Measurements from ENCODE around the gene KCNA10.

The KCNA10 gene

DNA sequence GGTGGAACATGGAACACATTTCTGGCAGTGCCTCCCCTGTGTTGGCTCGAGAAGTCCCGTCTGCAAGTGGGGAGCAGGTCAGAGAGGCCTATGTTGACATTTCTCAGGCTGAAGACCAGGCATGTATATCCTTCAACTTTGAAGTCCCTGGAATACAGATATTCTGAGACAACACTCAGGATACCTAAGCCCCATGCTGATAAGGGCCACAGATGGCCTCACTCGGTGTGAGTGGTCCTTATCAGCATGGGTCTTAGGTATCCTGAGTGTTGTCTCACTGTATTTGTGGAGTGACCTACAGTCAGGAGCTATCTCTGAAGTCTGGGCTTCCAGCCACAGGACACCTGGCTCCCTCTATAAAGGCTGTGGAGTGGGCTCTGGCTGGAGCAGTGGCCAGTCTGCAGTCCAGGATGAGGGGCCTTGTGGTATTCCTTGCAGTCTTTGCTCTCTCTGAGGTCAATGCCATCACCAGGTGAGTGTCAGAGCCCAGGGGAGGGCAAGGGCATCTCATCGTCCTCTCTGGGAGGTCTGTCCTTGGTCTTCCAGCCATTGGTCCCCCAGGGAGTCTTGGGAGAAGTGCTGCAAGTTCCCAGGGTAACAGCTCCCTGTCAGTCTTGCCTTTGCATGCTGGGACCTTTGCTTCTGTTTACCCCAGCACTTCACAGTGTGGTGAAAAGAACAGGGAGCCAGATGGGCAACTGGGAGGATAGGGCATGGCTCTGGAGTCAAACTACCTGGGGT is 38.4 kb downstream of the KCNA10 start:
- Histone ChIP-seq H3K36me3 (ENCODE audit: control insufficient read depth in 1 of 2, insufficient read depth in 2 of 2, low read depth in 1 of 2, low read length in 2 of 2) (no peaks in the 10 kb centered on the region), H3K4me3 (ENCODE audit: insufficient read depth in 1 of 2, low read depth in 1 of 2, low read length in 2 of 2) (no peak overlapping the region), H4K91ac (ENCODE audit: low read length) (no peak overlapping the region), H3K14ac (ENCODE audit: low read length in 2 of 2) (no peak overlapping the region), H3K9me3 (ENCODE audit: control insufficient read depth, low read length) (no peaks in the 10 kb centered on the region), H3K27ac (ENCODE audit: low read length, poor library complexity, severe bottlenecking) (no peak overlapping the region), H2BK15ac (ENCODE audit: low read depth, poor library complexity, severe bottlenecking) (no peak overlapping the region), H3K4ac (ENCODE audit: low read depth in 1 of 2, low read length in 2 of 2) (no peak overlapping the region), H3K18ac (ENCODE audit: low read depth in 1 of 2, low read length in 2 of 2) (no peak overlapping the region), H3K23ac (ENCODE audit: low read length in 2 of 2) (no peak overlapping the region), H2BK5ac (ENCODE audit: low read depth, low read length, poor library complexity, severe bottlenecking) (no peak overlapping the region), H3K79me1 (replicated peaks; ENCODE audit: low read length, poor library complexity, severe bottlenecking) (no peaks in the 10 kb centered on the region), H3K4me2 (ENCODE audit: low read length, poor library complexity, severe bottlenecking) (no peak overlapping the region), H4K8ac (ENCODE audit: low read length) (no peak overlapping the region), H3K9ac (ENCODE audit: low read length) (no peak overlapping the region), H2BK120ac (ENCODE audit: low read depth, low read length) (no peak overlapping the region), H2AFZ (ENCODE audit: low read depth, low read length) (no peak overlapping the region), H3K4me1 (ENCODE audit: control insufficient read depth, insufficient read depth, low read depth, low read length) (peaks cover 3% of the 10 kb centered on the region), H3K27me3 (ENCODE audit: control insufficient read depth in 1 of 2, insufficient read depth in 1 of 2, low read length in 2 of 2) (peaks cover 14 to 43% of the 10 kb centered on the region in 2 experiments), H2AK5ac (ENCODE audit: low read length, severe bottlenecking) (no peak overlapping the region), H2BK12ac (ENCODE audit: low read length in 2 of 2) (no peak overlapping the region)
- no peak for DNase-seq
- WGBS, result 52% methylated on average over 4 of the region's 4 CpGs

DNA sequence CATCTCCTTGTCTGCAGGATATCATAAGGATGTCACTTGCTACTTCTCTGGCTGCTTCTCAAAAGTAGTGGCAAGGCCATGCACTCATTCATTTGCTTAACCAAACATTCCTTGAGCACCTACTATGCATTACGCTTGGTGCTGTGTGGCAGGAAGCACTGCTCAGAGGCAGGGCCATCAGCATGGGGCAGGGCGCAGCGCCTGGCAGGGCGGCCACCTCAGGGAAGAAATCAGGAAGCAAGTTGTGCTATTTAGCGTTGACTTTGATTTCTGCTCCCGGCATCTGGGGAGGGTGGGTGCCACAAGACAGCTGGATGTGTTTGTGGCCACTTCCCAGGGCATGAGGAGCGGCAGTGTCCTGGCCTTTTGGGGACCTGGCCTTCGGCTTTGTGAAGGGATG is 40.1 kb downstream of the KCNA10 start:
- Histone ChIP-seq H2BK12ac (ENCODE audit: low read length in 2 of 2) (no peak overlapping the region), H3K9ac (ENCODE audit: low read length) (no peak overlapping the region), H2BK120ac (ENCODE audit: low read depth, low read length) (no peak overlapping the region), H3K4me1 (ENCODE audit: control insufficient read depth, insufficient read depth, low read depth, low read length) (peaks cover 3% of the 10 kb centered on the region), H3K79me1 (replicated peaks; ENCODE audit: low read length, poor library complexity, severe bottlenecking) (no peaks in the 10 kb centered on the region), H3K27me3 (ENCODE audit: control insufficient read depth in 1 of 2, insufficient read depth in 1 of 2, low read length in 2 of 2) (peaks cover 5 to 35% of the 10 kb centered on the region in 2 experiments), H3K9me3 (ENCODE audit: control insufficient read depth, low read length) (no peaks in the 10 kb centered on the region), H4K8ac (ENCODE audit: low read length) (no peak overlapping the region), H2AFZ (ENCODE audit: low read depth, low read length) (no peak overlapping the region), H3K4me3 (ENCODE audit: insufficient read depth in 1 of 2, low read depth in 1 of 2, low read length in 2 of 2) (no peak overlapping the region), H4K91ac (ENCODE audit: low read length) (no peak overlapping the region), H3K27ac (ENCODE audit: low read length, poor library complexity, severe bottlenecking) (no peak overlapping the region), H3K4me2 (ENCODE audit: low read length, poor library complexity, severe bottlenecking) (no peak overlapping the region), H3K18ac (ENCODE audit: low read depth in 1 of 2, low read length in 2 of 2) (no peak overlapping the region), H3K23ac (ENCODE audit: low read length in 2 of 2) (no peak overlapping the region), H2AK5ac (ENCODE audit: low read length, severe bottlenecking) (no peak overlapping the region), H2BK5ac (ENCODE audit: low read depth, low read length, poor library complexity, severe bottlenecking) (no peak overlapping the region), H2BK15ac (ENCODE audit: low read depth, poor library complexity, severe bottlenecking) (no peak overlapping the region), H3K36me3 (ENCODE audit: control insufficient read depth in 1 of 2, insufficient read depth in 2 of 2, low read depth in 1 of 2, low read length in 2 of 2) (no peaks in the 10 kb centered on the region), H3K14ac (ENCODE audit: low read length in 2 of 2) (no peak overlapping the region), H3K4ac (ENCODE audit: low read depth in 1 of 2, low read length in 2 of 2) (no peak overlapping the region)
- 96% methylated on average over 8 of the region's 8 CpGs for WGBS
- DNase-seq, result no peak

DNA sequence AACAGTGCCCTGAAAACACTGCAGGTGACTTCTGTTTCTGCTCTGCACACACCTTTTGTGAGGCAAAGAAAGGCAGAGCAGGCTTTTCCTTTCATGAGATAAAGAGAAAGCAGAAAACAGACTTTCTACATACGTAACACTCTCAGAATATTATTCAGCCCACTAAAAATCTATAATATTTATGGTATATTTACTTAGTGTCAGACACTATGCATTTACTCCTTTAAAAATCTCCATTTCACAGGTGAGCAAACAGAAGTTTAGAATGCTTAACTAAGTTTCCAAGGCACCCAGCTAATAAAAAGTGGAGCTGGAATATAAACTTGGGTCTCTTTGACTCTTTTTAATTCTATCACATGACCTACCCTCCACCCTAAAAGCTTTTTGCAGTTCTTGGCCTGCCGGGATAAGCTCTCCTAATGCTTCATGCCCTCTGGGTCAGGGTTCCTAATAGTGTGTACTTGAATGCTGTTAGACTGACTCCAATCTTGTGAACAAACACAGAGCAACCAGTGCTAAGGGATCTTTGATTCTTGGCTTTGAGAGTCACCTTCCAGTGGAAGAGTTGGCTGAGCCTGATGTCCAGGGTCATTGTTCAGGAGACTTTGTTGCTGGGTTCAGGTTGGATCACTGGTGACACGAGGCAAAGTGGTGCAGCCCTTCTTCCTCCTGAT is 40.9 kb downstream of the KCNA10 start:
- no peaks in the 10 kb centered on the region for H3K36me3 ChIP-seq (ENCODE audit: control insufficient read depth in 1 of 2, insufficient read depth in 2 of 2, low read depth in 1 of 2, low read length in 2 of 2)
- no peak overlapping the region for H2AK5ac ChIP-seq (ENCODE audit: low read length, severe bottlenecking)
- H3K9ac ChIP-seq (ENCODE audit: low read length), result no peak overlapping the region
- H2AFZ ChIP-seq (ENCODE audit: low read depth, low read length), result no peak overlapping the region
- H2BK5ac ChIP-seq (ENCODE audit: low read depth, low read length, poor library complexity, severe bottlenecking), result no peak overlapping the region
- H3K4me2 ChIP-seq (ENCODE audit: low read length, poor library complexity, severe bottlenecking), result no peak overlapping the region
- no peak overlapping the region for H3K18ac ChIP-seq (ENCODE audit: low read depth in 1 of 2, low read length in 2 of 2)
- H3K4me3 ChIP-seq (ENCODE audit: insufficient read depth in 1 of 2, low read depth in 1 of 2, low read length in 2 of 2), result no peak overlapping the region
- peaks cover 3% of the 10 kb centered on the region for H3K4me1 ChIP-seq (ENCODE audit: control insufficient read depth, insufficient read depth, low read depth, low read length)
- no peak overlapping the region for H3K4ac ChIP-seq (ENCODE audit: low read depth in 1 of 2, low read length in 2 of 2)
- 78% methylated on average over 2 of the region's 3 CpGs for WGBS
- H3K27me3 ChIP-seq (ENCODE audit: control insufficient read depth in 1 of 2, insufficient read depth in 1 of 2, low read length in 2 of 2), result peaks cover 3 to 29% of the 10 kb centered on the region in 2 experiments
- no peak overlapping the region for H4K91ac ChIP-seq (ENCODE audit: low read length)
- H2BK120ac ChIP-seq (ENCODE audit: low read depth, low read length), result no peak overlapping the region
- H2BK12ac ChIP-seq (ENCODE audit: low read length in 2 of 2), result no peak overlapping the region
- H3K79me1 ChIP-seq (replicated peaks; ENCODE audit: low read length, poor library complexity, severe bottlenecking), result no peaks in the 10 kb centered on the region
- peak overlapping the region in 1 of 2 experiments; percentile 75 for H3K23ac ChIP-seq (ENCODE audit: low read length in 2 of 2)
- no peaks in the 10 kb centered on the region for H3K9me3 ChIP-seq (ENCODE audit: control insufficient read depth, low read length)
- no peak overlapping the region for H4K8ac ChIP-seq (ENCODE audit: low read length)
- no peak overlapping the region for H3K14ac ChIP-seq (ENCODE audit: low read length in 2 of 2)
- no peak overlapping the region for H3K27ac ChIP-seq (ENCODE audit: low read length, poor library complexity, severe bottlenecking)
- DNase-seq, result no peak
- no peak overlapping the region for H2BK15ac ChIP-seq (ENCODE audit: low read depth, poor library complexity, severe bottlenecking)

DNA sequence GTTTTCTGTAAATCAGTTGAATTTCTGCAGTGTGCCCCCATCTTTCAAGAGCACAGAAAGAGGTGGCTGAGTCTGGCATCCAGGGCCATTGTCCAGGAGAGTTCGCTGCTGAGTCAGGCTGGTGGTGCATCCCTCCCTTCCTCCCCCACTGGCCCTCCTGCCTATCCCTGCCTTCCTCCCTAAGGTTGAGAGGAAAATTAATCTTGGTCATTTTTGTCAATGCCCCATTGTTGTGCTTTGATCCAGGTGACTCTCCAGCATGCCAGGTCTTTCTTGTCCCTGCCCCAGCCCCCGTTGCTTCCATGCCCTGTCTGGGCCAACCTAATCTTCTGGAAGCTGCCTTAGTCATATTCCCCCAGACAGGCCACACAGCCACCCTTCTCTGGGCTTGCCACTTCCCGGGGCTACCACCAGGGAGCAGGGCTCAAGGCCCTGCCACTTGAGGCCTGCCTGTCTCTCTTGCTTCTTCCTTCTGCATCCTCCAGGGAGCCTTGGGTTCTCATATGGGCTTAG is 41.5 kb downstream of the KCNA10 start:
- Histone ChIP-seq H3K4me2 (ENCODE audit: low read length, poor library complexity, severe bottlenecking) (no peak overlapping the region), H2BK120ac (ENCODE audit: low read depth, low read length) (no peak overlapping the region), H2AFZ (ENCODE audit: low read depth, low read length) (no peak overlapping the region), H2AK5ac (ENCODE audit: low read length, severe bottlenecking) (no peak overlapping the region), H4K91ac (ENCODE audit: low read length) (peak overlapping the region; percentile 8), H2BK5ac (ENCODE audit: low read depth, low read length, poor library complexity, severe bottlenecking) (no peak overlapping the region), H3K9me3 (ENCODE audit: control insufficient read depth, low read length) (no peaks in the 10 kb centered on the region), H3K23ac (ENCODE audit: low read length in 2 of 2) (no peak overlapping the region), H3K4ac (ENCODE audit: low read depth in 1 of 2, low read length in 2 of 2) (no peak overlapping the region), H3K36me3 (ENCODE audit: control insufficient read depth in 1 of 2, insufficient read depth in 2 of 2, low read depth in 1 of 2, low read length in 2 of 2) (no peaks in the 10 kb centered on the region), H2BK15ac (ENCODE audit: low read depth, poor library complexity, severe bottlenecking) (no peak overlapping the region), H3K4me1 (ENCODE audit: control insufficient read depth, insufficient read depth, low read depth, low read length) (peaks cover 2% of the 10 kb centered on the region), H3K18ac (ENCODE audit: low read depth in 1 of 2, low read length in 2 of 2) (no peak overlapping the region), H4K8ac (ENCODE audit: low read length) (no peak overlapping the region), H3K27ac (ENCODE audit: low read length, poor library complexity, severe bottlenecking) (no peak overlapping the region), H3K14ac (ENCODE audit: low read length in 2 of 2) (no peak overlapping the region), H2BK12ac (ENCODE audit: low read length in 2 of 2) (no peak overlapping the region), H3K9ac (ENCODE audit: low read length) (no peak overlapping the region), H3K27me3 (ENCODE audit: control insufficient read depth in 1 of 2, insufficient read depth in 1 of 2, low read length in 2 of 2) (peaks cover 6 to 23% of the 10 kb centered on the region in 2 experiments), H3K4me3 (ENCODE audit: insufficient read depth in 1 of 2, low read depth in 1 of 2, low read length in 2 of 2) (no peak overlapping the region), H3K79me1 (replicated peaks; ENCODE audit: low read length, poor library complexity, severe bottlenecking) (no peaks in the 10 kb centered on the region)
- 82% methylated on average over 3 of the region's 3 CpGs for WGBS
- DNase-seq, result no peak

Measured in mesenchymal stem cell (in vitro differentiated cells and primary cell).